Fibroblast of lung (primary cell): ENCODE results near the gene POU3F3. TPM values are rescaled to one million over a fixed set of nuclear protein-coding genes. Genes with fewer than 3 reads are reported as not detected.

Experiments
- DNase-seq, 2 donors: peaks; one replicate each; pipeline versions ENCODE4 v3.0.0 to v3.0.0-alpha.2; 2010; ENCODE audit warnings: low read depth in 2 of 2
- H2AFZ ChIP-seq: 2 replicates; pipeline ENCODE4 v1.5.1; 2012; ENCODE audit warnings: low read length, control low read depth, inconsistent platforms
- H3K27ac ChIP-seq: 2 replicates; pipeline ENCODE4 v1.5.1; 2011; ENCODE audit warnings: low read length, control low read depth; ENCODE audit not compliant: insufficient read depth
- H3K27me3 ChIP-seq: 2 replicates; pipeline ENCODE4 v1.5.1; 2011; ENCODE audit warnings: mild to moderate bottlenecking, low read length; ENCODE audit not compliant: control insufficient read depth, insufficient read depth
- H3K36me3 ChIP-seq: 2 replicates; pipeline ENCODE4 v1.5.1; 2011; ENCODE audit warnings: low read length; ENCODE audit not compliant: control insufficient read depth, insufficient read depth
- H3K4me1 ChIP-seq: 2 replicates; pipeline ENCODE4 v1.5.1; 2011; ENCODE audit warnings: low read length; ENCODE audit not compliant: control insufficient read depth, insufficient read depth; ENCODE audit errors: extremely low read depth
- H3K4me2 ChIP-seq: 2 replicates; pipeline ENCODE4 v1.5.1; 2011; ENCODE audit warnings: low read length, control low read depth; ENCODE audit not compliant: insufficient read depth; ENCODE audit errors: extremely low read depth
- H3K4me3 ChIP-seq, 4 experiments: fragments of 200-600 bp in 1 of 4; sonication (generic) in 1 of 4; replicated peaks in 1 of 4; 2 replicates each; pipeline ENCODE4 v1.5.1; 2011 to 2016; ENCODE audit warnings: low read length in 4 of 4, low read depth in 3 of 4, mild to moderate bottlenecking in 3 of 4, control low read depth in 2 of 4, inconsistent platforms in 1 of 4, mixed read lengths in 1 of 4; ENCODE audit not compliant: insufficient read depth in 1 of 4; ENCODE audit errors: control extremely low read depth in 1 of 4
- H3K79me2 ChIP-seq: 2 replicates; pipeline ENCODE4 v1.5.1; 2012; ENCODE audit warnings: mild to moderate bottlenecking, low read length, inconsistent platforms; ENCODE audit not compliant: control insufficient read depth, insufficient read depth
- H3K9ac ChIP-seq: 2 replicates; pipeline ENCODE4 v1.5.1; 2011; ENCODE audit warnings: mild to moderate bottlenecking, low read length, control low read depth; ENCODE audit not compliant: insufficient read depth
- H3K9me3 ChIP-seq: 2 replicates; pipeline ENCODE4 v1.5.1; 2012; ENCODE audit warnings: low read depth, low read length; ENCODE audit not compliant: control insufficient read depth, insufficient read depth
- H4K20me1 ChIP-seq: 2 replicates; pipeline ENCODE4 v1.5.1; 2011; ENCODE audit warnings: low read length; ENCODE audit not compliant: control insufficient read depth, insufficient read depth; ENCODE audit errors: extremely low read depth
- EZH2 ChIP-seq: IDR thresholded peaks from 2 replicates; pipeline ENCODE4 v1.5.1; 2012; ENCODE audit warnings: low read length, control low read depth, mild to moderate bottlenecking; ENCODE audit errors: missing control alignments
- polyA plus RNA-seq, 2 donors: library from polyadenylated mRNA; depleted of rRNA in 1 of 2; stranded (reverse) in 1 of 2; unstranded in 1 of 2; fragments of >200 nt; gene quantifications; 2 replicates each; pipeline ENCODE4 v1.2.1, GENCODE V29; 2011 to 2012; ENCODE audit warnings: missing spikeins in 1 of 2
- total RNA-seq: library from RNA; depleted of rRNA; stranded (reverse); fragments of >200 nt; gene quantifications from 2 replicates; pipeline ENCODE4 v1.2.1, GENCODE V29; 2014
- TF ChIP-seq, protein P1 (sequence below), 2 donors: IDR thresholded peaks in 1 of 2; conservative IDR thresholded peaks in 1 of 2; 1 replicate in 1 of 2; 2 replicates in 1 of 2; pipeline ENCODE4 v1.5.1; 2011 to 2012; ENCODE audit warnings: low read length in 2 of 2, control low read depth in 1 of 2, inconsistent platforms in 1 of 2, low read depth in 1 of 2, mild to moderate bottlenecking in 1 of 2

POU3F3 gene
- total and polyA plus RNA-seq, 2 donors (not counting 1 experiment from before 2014, with no cell fraction given), result 0.01 TPM; not detected in 1

DNA sequence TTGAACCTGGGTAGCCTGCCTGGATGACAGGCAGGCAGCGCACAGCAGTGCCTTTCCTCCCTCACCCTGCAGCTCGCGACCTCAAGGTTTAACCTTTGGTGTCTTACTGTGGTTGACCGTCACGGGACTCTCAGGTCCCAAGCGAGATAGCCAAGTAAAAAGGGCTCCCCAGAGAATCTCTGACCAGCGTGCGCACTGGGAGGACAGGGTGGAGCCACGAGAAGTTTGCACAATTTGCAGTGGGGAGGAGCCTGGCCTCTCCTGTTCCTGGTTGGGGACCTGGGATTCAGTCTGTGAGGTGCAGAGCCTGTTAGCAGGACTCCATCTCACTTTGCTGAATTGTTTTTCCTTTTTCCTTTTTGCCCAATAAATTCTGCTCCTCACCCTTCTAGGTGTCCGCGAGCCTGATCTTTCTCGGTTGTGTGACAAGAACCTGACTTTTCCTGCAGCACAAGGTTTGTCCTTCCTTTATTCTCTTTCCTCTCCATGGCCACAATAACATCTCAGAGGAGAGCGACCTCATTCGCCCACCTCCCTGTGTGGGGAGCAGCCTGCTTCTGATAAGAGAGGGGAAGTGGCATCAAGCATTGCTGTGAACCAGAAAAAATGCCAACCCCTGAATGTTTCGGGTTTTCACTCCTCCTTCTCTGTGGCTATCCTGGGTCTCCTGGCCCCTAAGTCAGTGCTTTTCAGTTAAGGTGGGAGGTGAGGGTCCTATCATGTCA is 36.2 kb downstream of the POU3F3 start:
- Histone ChIP-seq H3K9me3 (no peaks in the 10 kb centered on the region), H3K27ac (no peak overlapping the region), H2AFZ (no peak overlapping the region), H3K4me2 (no peak overlapping the region), H3K27me3 (no peaks in the 10 kb centered on the region), H3K36me3 (no peaks in the 10 kb centered on the region), H3K4me3 (no peak overlapping the region), H3K4me1 (no peaks in the 10 kb centered on the region), H3K79me2 (no peaks in the 10 kb centered on the region), H3K9ac (no peak overlapping the region), H4K20me1 (no peaks in the 10 kb centered on the region)
- no peak for DNase-seq
- no peak for TF ChIP-seq EZH2
- TF ChIP-seq, protein P1, sequence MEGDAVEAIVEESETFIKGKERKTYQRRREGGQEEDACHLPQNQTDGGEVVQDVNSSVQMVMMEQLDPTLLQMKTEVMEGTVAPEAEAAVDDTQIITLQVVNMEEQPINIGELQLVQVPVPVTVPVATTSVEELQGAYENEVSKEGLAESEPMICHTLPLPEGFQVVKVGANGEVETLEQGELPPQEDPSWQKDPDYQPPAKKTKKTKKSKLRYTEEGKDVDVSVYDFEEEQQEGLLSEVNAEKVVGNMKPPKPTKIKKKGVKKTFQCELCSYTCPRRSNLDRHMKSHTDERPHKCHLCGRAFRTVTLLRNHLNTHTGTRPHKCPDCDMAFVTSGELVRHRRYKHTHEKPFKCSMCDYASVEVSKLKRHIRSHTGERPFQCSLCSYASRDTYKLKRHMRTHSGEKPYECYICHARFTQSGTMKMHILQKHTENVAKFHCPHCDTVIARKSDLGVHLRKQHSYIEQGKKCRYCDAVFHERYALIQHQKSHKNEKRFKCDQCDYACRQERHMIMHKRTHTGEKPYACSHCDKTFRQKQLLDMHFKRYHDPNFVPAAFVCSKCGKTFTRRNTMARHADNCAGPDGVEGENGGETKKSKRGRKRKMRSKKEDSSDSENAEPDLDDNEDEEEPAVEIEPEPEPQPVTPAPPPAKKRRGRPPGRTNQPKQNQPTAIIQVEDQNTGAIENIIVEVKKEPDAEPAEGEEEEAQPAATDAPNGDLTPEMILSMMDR (conservative IDR thresholded peaks at IDR 0.05 in 1 of 2, IDR thresholded peaks at IDR 0.05 in 1 of 2; ENCODE audit: low read depth in 1 of 2, low read length in 2 of 2), result no peak

GRCh38 chr2:104890685-104891069 is 36.8 kb downstream of the POU3F3 start:
- Histone ChIP-seq H3K4me1 (no peaks in the 10 kb centered on the region), H3K27me3 (no peaks in the 10 kb centered on the region), H4K20me1 (no peaks in the 10 kb centered on the region), H3K27ac (no peak overlapping the region), H3K9ac (no peak overlapping the region), H3K4me3 (no peak overlapping the region), H3K9me3 (no peaks in the 10 kb centered on the region), H3K36me3 (no peaks in the 10 kb centered on the region), H3K4me2 (no peak overlapping the region), H2AFZ (no peak overlapping the region), H3K79me2 (no peaks in the 10 kb centered on the region)
- TF ChIP-seq EZH2, result no peak
- TF ChIP-seq, protein P1 (conservative IDR thresholded peaks at IDR 0.05 in 1 of 2, IDR thresholded peaks at IDR 0.05 in 1 of 2; ENCODE audit: low read depth in 1 of 2, low read length in 2 of 2), result no peak
- no peak for DNase-seq

- no peak overlapping the region for H3K9ac ChIP-seq
- no peaks in the 10 kb centered on the region for H4K20me1 ChIP-seq
- no peaks in the 10 kb centered on the region for H3K27me3 ChIP-seq
- no peak overlapping the region for H3K4me2 ChIP-seq
- no peaks in the 10 kb centered on the region for H3K36me3 ChIP-seq
- H3K4me3 ChIP-seq, result no peak overlapping the region
- no peak overlapping the region for H3K27ac ChIP-seq
- no peaks in the 10 kb centered on the region for H3K4me1 ChIP-seq
- no peaks in the 10 kb centered on the region for H3K9me3 ChIP-seq
- no peak overlapping the region for H2AFZ ChIP-seq
- H3K79me2 ChIP-seq, result no peaks in the 10 kb centered on the region
- DNase-seq, result no peak
- TF ChIP-seq, protein P1 (conservative IDR thresholded peaks at IDR 0.05 in 1 of 2, IDR thresholded peaks at IDR 0.05 in 1 of 2; ENCODE audit: low read depth in 1 of 2, low read length in 2 of 2), result no peak
- TF ChIP-seq EZH2, result no peak
These were observed 37.2 kb downstream of the POU3F3 start for GRCh38 chr2:104891145-104891544.
